ENCODE data around the gene MSMB. TPM values are rescaled to one million over a fixed set of nuclear protein-coding genes. Genes with fewer than 3 reads are reported as not detected.
A peak's percentile ranks its signal among the peaks of the same experiment; 100 is the strongest.

MSMB gene
- total RNA-seq, 1 donor from 2014 or later = not detected

- ATAC-seq (no peak), DNase-seq (no peak)
- Histone ChIP-seq H3K27me3 (no peaks in the 10 kb centered on the region), H3K4me1 (no peaks in the 10 kb centered on the region), H3K4me3 (no peak overlapping the region), H3K36me3 (no peaks in the 10 kb centered on the region), H3K9me3 (no peaks in the 10 kb centered on the region), H3K27ac (no peak overlapping the region)
- TF ChIP-seq CTCF (IDR thresholded peaks at IDR 0.05) = no peak
- intact Hi-C loops (cut with DNase I) = no loop called here
Observed at GRCh38 chr10:46048152-46048551, 2.1 kb upstream of the MSMB start.

GRCh38 chr10:46042527-46042926, 3.5 kb downstream of the MSMB start:
- Histone ChIP-seq H3K36me3 (no peaks in the 10 kb centered on the region), H3K27ac (no peak overlapping the region), H3K27me3 (no peaks in the 10 kb centered on the region), H3K9me3 (no peaks in the 10 kb centered on the region), H3K4me1 (no peaks in the 10 kb centered on the region), H3K4me3 (no peak overlapping the region)
- ATAC-seq (no peak), DNase-seq (no peak)
- intact Hi-C loops (cut with DNase I) = no loop called here
- TF ChIP-seq CTCF (IDR thresholded peaks at IDR 0.05) = no peak

GRCh38 chr10:46040004-46040403, 6.1 kb downstream of the MSMB start:
- intact Hi-C loops (cut with DNase I) = no loop called here
- no peak for ATAC-seq
- DNase-seq = no peak
- Histone ChIP-seq H3K27ac (no peak overlapping the region), H3K4me1 (no peaks in the 10 kb centered on the region), H3K36me3 (no peaks in the 10 kb centered on the region), H3K27me3 (no peaks in the 10 kb centered on the region), H3K4me3 (no peak overlapping the region), H3K9me3 (no peaks in the 10 kb centered on the region)
- no peak for TF ChIP-seq CTCF (IDR thresholded peaks at IDR 0.05)

GRCh38 chr10:46037107-46037825, 8.8 kb downstream of the MSMB start:
- H3K36me3 ChIP-seq = no peaks in the 10 kb centered on the region
- DNase-seq = no peak
- no peak overlapping the region for H3K4me3 ChIP-seq
- H3K27ac ChIP-seq = no peak overlapping the region
- no peaks in the 10 kb centered on the region for H3K9me3 ChIP-seq
- H3K27me3 ChIP-seq = no peaks in the 10 kb centered on the region
- H3K4me1 ChIP-seq = no peaks in the 10 kb centered on the region
- TF ChIP-seq CTCF (IDR thresholded peaks at IDR 0.05) = no peak
- no peak for ATAC-seq
- intact Hi-C loops (cut with DNase I) = no loop called here

GRCh38 chr10:46035923-46036849, 9.9 kb downstream of the MSMB start:
- intact Hi-C loops (cut with DNase I) = no loop called here
- ATAC-seq (peak; percentile 46), DNase-seq (no peak)
- Histone ChIP-seq H3K27ac (no peak overlapping the region), H3K27me3 (no peaks in the 10 kb centered on the region), H3K4me3 (no peak overlapping the region), H3K4me1 (no peaks in the 10 kb centered on the region), H3K9me3 (no peaks in the 10 kb centered on the region), H3K36me3 (no peaks in the 10 kb centered on the region)
- TF ChIP-seq CTCF (IDR thresholded peaks at IDR 0.05) = no peak
